DND-41 (cell line): ENCODE measurements around the gene PTPRE.

Experiments
- EZH2 ChIP-seq: IDR thresholded peaks from 3 replicates; pipeline ENCODE4 v1.6.1; 2012; ENCODE audit warnings: borderline replicate concordance, low read depth, mild to moderate bottlenecking, moderate library complexity, low read length, inconsistent platforms; ENCODE audit not compliant: severe bottlenecking
- TF ChIP-seq, protein P1 (sequence below): IDR thresholded peaks from 2 replicates; pipeline ENCODE4 v1.5.1; 2012; ENCODE audit warnings: borderline replicate concordance, low read length, moderate library complexity, mild to moderate bottlenecking; ENCODE audit not compliant: poor library complexity, severe bottlenecking; ENCODE audit errors: extremely low read depth

GRCh38 chr10:128115356-128115755, 208.5 kb downstream of the PTPRE start:
- TF ChIP-seq, protein P1, sequence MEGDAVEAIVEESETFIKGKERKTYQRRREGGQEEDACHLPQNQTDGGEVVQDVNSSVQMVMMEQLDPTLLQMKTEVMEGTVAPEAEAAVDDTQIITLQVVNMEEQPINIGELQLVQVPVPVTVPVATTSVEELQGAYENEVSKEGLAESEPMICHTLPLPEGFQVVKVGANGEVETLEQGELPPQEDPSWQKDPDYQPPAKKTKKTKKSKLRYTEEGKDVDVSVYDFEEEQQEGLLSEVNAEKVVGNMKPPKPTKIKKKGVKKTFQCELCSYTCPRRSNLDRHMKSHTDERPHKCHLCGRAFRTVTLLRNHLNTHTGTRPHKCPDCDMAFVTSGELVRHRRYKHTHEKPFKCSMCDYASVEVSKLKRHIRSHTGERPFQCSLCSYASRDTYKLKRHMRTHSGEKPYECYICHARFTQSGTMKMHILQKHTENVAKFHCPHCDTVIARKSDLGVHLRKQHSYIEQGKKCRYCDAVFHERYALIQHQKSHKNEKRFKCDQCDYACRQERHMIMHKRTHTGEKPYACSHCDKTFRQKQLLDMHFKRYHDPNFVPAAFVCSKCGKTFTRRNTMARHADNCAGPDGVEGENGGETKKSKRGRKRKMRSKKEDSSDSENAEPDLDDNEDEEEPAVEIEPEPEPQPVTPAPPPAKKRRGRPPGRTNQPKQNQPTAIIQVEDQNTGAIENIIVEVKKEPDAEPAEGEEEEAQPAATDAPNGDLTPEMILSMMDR, result no peak
- no peak for TF ChIP-seq EZH2
